ENCODE data around the gene ZDHHC14. TPM values are rescaled to one million over a fixed set of nuclear protein-coding genes. Genes with fewer than 3 reads are reported as not detected.

The ZDHHC14 gene
- total RNA-seq, 3 donors from 2014 or later = 4.8 to 9.8 (median 8.5) TPM

DNA sequence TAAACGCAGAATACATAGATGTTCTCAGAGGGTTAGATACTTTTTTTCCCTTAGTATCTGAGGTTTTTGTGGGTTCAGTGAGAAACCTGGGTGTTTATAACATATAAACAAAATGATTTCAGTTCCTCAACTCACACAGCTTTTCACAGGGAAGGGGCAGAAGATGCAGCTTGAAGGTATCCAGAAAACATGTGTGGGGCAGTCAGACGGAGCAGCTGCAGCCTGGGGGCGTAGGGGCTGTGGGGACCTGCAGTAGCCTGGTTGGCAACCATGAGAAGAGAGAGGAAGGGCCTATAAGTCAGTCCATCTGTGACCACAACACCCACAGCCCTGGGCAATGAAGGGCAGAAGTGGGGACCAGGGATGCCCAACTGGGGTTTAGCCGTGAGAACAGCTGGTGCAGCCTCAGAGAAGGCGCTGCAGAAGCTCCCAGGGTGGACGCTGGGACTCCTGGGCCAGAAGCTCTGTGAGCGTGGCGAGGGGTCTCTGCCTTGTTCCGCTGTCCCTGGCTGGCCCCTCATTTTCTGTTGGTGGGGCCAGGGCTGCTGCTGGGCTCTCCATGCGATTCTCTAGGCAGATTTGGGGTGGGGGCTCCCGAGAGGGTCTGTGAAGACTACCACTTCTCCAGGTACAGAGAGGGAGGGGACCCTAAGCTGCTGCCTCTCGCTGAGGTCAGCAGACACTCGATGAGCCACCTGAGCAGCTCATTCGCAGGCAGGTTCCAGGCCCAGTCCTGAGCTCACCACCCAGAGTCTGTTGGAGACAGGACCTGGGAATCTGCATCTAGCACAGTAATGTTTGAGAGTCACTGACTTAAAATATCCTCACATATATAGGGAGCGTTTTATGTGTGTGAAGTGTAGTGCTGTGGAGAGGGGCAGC is 181.2 kb downstream of the ZDHHC14 start:
- no peak for DNase-seq (ENCODE audit: low spot score in 2 of 2)

GRCh38 chr6:157562997-157563396 is 182.0 kb downstream of the ZDHHC14 start:
- Histone ChIP-seq H3K9me3 (no peaks in the 10 kb centered on the region), H3K36me3 (no peaks in the 10 kb centered on the region), H3K27me3 (no peaks in the 10 kb centered on the region), H3K27ac (no peak overlapping the region), H3K4me1 (no peaks in the 10 kb centered on the region), H3K4me3 (no peak overlapping the region)
- intact Hi-C loops (cut with DNase I; ENCODE audit: low total_unique reads) = no loop called here
- TF ChIP-seq, protein P1, sequence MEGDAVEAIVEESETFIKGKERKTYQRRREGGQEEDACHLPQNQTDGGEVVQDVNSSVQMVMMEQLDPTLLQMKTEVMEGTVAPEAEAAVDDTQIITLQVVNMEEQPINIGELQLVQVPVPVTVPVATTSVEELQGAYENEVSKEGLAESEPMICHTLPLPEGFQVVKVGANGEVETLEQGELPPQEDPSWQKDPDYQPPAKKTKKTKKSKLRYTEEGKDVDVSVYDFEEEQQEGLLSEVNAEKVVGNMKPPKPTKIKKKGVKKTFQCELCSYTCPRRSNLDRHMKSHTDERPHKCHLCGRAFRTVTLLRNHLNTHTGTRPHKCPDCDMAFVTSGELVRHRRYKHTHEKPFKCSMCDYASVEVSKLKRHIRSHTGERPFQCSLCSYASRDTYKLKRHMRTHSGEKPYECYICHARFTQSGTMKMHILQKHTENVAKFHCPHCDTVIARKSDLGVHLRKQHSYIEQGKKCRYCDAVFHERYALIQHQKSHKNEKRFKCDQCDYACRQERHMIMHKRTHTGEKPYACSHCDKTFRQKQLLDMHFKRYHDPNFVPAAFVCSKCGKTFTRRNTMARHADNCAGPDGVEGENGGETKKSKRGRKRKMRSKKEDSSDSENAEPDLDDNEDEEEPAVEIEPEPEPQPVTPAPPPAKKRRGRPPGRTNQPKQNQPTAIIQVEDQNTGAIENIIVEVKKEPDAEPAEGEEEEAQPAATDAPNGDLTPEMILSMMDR (IDR thresholded peaks at IDR 0.05) = no peak
- TF ChIP-seq POLR2AphosphoS5 (IDR thresholded peaks at IDR 0.05) = no peak
- TF ChIP-seq POLR2A (IDR thresholded peaks at IDR 0.05) = no peak
- DNase-seq (ENCODE audit: low spot score in 2 of 2) = no peak

More for the DNA sequence above, 181.2 kb downstream of the ZDHHC14 start:
- Histone ChIP-seq H3K9me3 (no peaks in the 10 kb centered on the region), H3K4me1 (no peaks in the 10 kb centered on the region), H3K4me3 (no peak overlapping the region), H3K27ac (no peak overlapping the region), H3K27me3 (no peaks in the 10 kb centered on the region), H3K36me3 (no peaks in the 10 kb centered on the region)
- intact Hi-C loops (cut with DNase I; ENCODE audit: low total_unique reads) = no loop called here
- TF ChIP-seq, protein P1 (IDR thresholded peaks at IDR 0.05) = no peak
- TF ChIP-seq POLR2AphosphoS5 (IDR thresholded peaks at IDR 0.05) (no peak), POLR2A (IDR thresholded peaks at IDR 0.05) (no peak)

- Histone ChIP-seq H3K27me3 (no peaks in the 10 kb centered on the region), H3K4me3 (no peak overlapping the region), H3K9me3 (no peaks in the 10 kb centered on the region), H3K36me3 (no peaks in the 10 kb centered on the region), H3K27ac (no peak overlapping the region), H3K4me1 (no peaks in the 10 kb centered on the region)
- intact Hi-C loops (cut with DNase I; ENCODE audit: low total_unique reads) = no loop called here
- TF ChIP-seq POLR2AphosphoS5 (IDR thresholded peaks at IDR 0.05) (no peak), POLR2A (IDR thresholded peaks at IDR 0.05) (no peak)
- TF ChIP-seq, protein P1 (IDR thresholded peaks at IDR 0.05) = no peak
- DNase-seq (ENCODE audit: low spot score in 2 of 2) = no peak
Observed at GRCh38 chr6:157563611-157564284, 182.8 kb downstream of the ZDHHC14 start.

- H3K27me3 ChIP-seq = no peaks in the 10 kb centered on the region
Observed at GRCh38 chr6:157568702-157569101, 187.7 kb downstream of the ZDHHC14 start.

More at GRCh38 chr6:157568702-157569101, 187.7 kb downstream of the ZDHHC14 start:
- no peak for DNase-seq (ENCODE audit: low spot score in 2 of 2)
- Histone ChIP-seq H3K27ac (no peak overlapping the region), H3K36me3 (no peaks in the 10 kb centered on the region), H3K4me1 (no peaks in the 10 kb centered on the region), H3K9me3 (no peaks in the 10 kb centered on the region), H3K4me3 (no peak overlapping the region)
- TF ChIP-seq POLR2A (IDR thresholded peaks at IDR 0.05) (no peak), POLR2AphosphoS5 (IDR thresholded peaks at IDR 0.05) (no peak)
- TF ChIP-seq, protein P1 (IDR thresholded peaks at IDR 0.05) = no peak
- intact Hi-C loops (cut with DNase I; ENCODE audit: low total_unique reads) = no loop called here
